Measurements from ENCODE around the gene PROK1. TPM values are rescaled to one million over a fixed set of nuclear protein-coding genes. Genes with fewer than 3 reads are reported as not detected.

PROK1 gene
- total RNA-seq, 1 experiment from 2014 or later: not detected

DNA sequence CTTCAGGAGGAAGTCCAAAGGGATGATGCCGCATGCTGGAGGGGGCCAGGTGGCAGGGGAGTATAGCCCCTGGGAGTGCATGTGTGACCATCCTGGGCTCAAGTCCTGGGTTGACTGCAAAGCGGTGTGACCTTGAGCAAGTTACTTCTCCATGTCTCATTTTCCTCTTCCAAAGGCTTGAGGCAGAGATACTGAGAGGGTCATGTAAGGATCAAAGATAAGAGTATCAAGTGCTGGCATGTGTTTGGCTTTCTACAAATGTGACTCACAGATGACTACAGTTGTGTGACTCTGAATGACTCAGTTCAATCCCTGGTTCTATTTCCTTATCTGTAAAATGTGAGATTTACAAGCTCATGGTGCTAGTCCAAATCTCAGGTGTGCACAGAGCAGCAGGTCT, 26.1 kb downstream of the PROK1 start:
- Mint-ChIP-seq H3K4me1 (ENCODE audit: low read depth, unreplicated experiment) (peaks cover 35% of the 10 kb centered on the region), H3K4me3 (ENCODE audit: unreplicated experiment) (peak overlapping the region; percentile 27), H3K27me3 (ENCODE audit: insufficient read depth, unreplicated experiment) (no peaks in the 10 kb centered on the region), H3K36me3 (ENCODE audit: insufficient read depth, unreplicated experiment) (peaks cover 11% of the 10 kb centered on the region), H3K9me3 (ENCODE audit: unreplicated experiment) (no peaks in the 10 kb centered on the region), H3K27ac (ENCODE audit: unreplicated experiment) (peak overlapping the region; percentile 89)
- Histone ChIP-seq H3K27me3 (replicated peaks; ENCODE audit: control insufficient read depth, insufficient read depth, low read length) (no peaks in the 10 kb centered on the region), H3K36me3 (ENCODE audit: control insufficient read depth, insufficient read depth, low read length) (no peaks in the 10 kb centered on the region), H3K4me3 (ENCODE audit: low read depth, low read length) (no peak overlapping the region), H3K4me1 (peaks cover 57% of the 10 kb centered on the region), H3K9me3 (no peaks in the 10 kb centered on the region)
- ChIA-PET POLR2A (interaction anchor here (1.5 kb wide), 1 partner anchor 12 kb away, joined by 4 read pairs; no protein-coding TSS in a partner anchor), CTCF (interaction anchor here (1.9 to 2.8 kb wide), 4 partner anchors 12 to 64 kb away, joined by 5 to 13 read pairs (median 7); no protein-coding TSS in a partner anchor)
- intact Hi-C loops (cut with micrococcal nuclease; ENCODE audit: unreplicated experiment): loop anchor here (1.0 kb wide), 2 partner anchors 13 to 19 kb away; no protein-coding TSS in a partner anchor
- TF ChIP-seq, protein P1, sequence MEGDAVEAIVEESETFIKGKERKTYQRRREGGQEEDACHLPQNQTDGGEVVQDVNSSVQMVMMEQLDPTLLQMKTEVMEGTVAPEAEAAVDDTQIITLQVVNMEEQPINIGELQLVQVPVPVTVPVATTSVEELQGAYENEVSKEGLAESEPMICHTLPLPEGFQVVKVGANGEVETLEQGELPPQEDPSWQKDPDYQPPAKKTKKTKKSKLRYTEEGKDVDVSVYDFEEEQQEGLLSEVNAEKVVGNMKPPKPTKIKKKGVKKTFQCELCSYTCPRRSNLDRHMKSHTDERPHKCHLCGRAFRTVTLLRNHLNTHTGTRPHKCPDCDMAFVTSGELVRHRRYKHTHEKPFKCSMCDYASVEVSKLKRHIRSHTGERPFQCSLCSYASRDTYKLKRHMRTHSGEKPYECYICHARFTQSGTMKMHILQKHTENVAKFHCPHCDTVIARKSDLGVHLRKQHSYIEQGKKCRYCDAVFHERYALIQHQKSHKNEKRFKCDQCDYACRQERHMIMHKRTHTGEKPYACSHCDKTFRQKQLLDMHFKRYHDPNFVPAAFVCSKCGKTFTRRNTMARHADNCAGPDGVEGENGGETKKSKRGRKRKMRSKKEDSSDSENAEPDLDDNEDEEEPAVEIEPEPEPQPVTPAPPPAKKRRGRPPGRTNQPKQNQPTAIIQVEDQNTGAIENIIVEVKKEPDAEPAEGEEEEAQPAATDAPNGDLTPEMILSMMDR (IDR thresholded peaks at IDR 0.05; ENCODE audit: insufficient read depth in 1 of 2, low read depth in 1 of 2, low read length in 1 of 2, severe bottlenecking in 1 of 2, unreplicated experiment in 1 of 2): no peak
- peak in 1 of 2 experiments; percentile 26 for DNase-seq
- TSS peak; percentile 50 for BruUV-seq (replicated peaks)

DNA sequence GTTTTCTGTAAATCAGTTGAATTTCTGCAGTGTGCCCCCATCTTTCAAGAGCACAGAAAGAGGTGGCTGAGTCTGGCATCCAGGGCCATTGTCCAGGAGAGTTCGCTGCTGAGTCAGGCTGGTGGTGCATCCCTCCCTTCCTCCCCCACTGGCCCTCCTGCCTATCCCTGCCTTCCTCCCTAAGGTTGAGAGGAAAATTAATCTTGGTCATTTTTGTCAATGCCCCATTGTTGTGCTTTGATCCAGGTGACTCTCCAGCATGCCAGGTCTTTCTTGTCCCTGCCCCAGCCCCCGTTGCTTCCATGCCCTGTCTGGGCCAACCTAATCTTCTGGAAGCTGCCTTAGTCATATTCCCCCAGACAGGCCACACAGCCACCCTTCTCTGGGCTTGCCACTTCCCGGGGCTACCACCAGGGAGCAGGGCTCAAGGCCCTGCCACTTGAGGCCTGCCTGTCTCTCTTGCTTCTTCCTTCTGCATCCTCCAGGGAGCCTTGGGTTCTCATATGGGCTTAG, 26.6 kb downstream of the PROK1 start:
- H3K9me3 Mint-ChIP-seq (ENCODE audit: unreplicated experiment): no peaks in the 10 kb centered on the region
- H3K27me3 ChIP-seq (replicated peaks; ENCODE audit: control insufficient read depth, insufficient read depth, low read length): no peaks in the 10 kb centered on the region
- CTCF ChIA-PET: interaction anchor here (1.9 to 2.8 kb wide), 4 partner anchors 13 to 65 kb away, joined by 5 to 13 read pairs (median 7); no protein-coding TSS in a partner anchor
- H3K27me3 Mint-ChIP-seq (ENCODE audit: insufficient read depth, unreplicated experiment): no peaks in the 10 kb centered on the region
- intact Hi-C loops (cut with micrococcal nuclease; ENCODE audit: unreplicated experiment): loop anchor here (1.0 kb wide), 2 partner anchors 13 to 19 kb away; no protein-coding TSS in a partner anchor
- H3K4me1 ChIP-seq: peaks cover 57% of the 10 kb centered on the region
- H3K4me3 Mint-ChIP-seq (ENCODE audit: unreplicated experiment): no peak overlapping the region
- POLR2A ChIA-PET: interaction anchor here (1.5 kb wide), 1 partner anchor 12 kb away, joined by 4 read pairs; no protein-coding TSS in a partner anchor
- peak overlapping the region; percentile 89 for H3K27ac Mint-ChIP-seq (ENCODE audit: unreplicated experiment)
- H3K4me1 Mint-ChIP-seq (ENCODE audit: low read depth, unreplicated experiment): peaks cover 35% of the 10 kb centered on the region
- no peak overlapping the region for H3K4me3 ChIP-seq (ENCODE audit: low read depth, low read length)
- H3K36me3 Mint-ChIP-seq (ENCODE audit: insufficient read depth, unreplicated experiment): peaks cover 11% of the 10 kb centered on the region
- TF ChIP-seq, protein P1 (IDR thresholded peaks at IDR 0.05; ENCODE audit: insufficient read depth in 1 of 2, low read depth in 1 of 2, low read length in 1 of 2, severe bottlenecking in 1 of 2, unreplicated experiment in 1 of 2): peak in 1 of 2 experiments; percentile 15
- no peaks in the 10 kb centered on the region for H3K36me3 ChIP-seq (ENCODE audit: control insufficient read depth, insufficient read depth, low read length)
- no peaks in the 10 kb centered on the region for H3K9me3 ChIP-seq
- peak; percentile 27 to 47 for DNase-seq
- BruUV-seq (replicated peaks): no TSS peak

DNA sequence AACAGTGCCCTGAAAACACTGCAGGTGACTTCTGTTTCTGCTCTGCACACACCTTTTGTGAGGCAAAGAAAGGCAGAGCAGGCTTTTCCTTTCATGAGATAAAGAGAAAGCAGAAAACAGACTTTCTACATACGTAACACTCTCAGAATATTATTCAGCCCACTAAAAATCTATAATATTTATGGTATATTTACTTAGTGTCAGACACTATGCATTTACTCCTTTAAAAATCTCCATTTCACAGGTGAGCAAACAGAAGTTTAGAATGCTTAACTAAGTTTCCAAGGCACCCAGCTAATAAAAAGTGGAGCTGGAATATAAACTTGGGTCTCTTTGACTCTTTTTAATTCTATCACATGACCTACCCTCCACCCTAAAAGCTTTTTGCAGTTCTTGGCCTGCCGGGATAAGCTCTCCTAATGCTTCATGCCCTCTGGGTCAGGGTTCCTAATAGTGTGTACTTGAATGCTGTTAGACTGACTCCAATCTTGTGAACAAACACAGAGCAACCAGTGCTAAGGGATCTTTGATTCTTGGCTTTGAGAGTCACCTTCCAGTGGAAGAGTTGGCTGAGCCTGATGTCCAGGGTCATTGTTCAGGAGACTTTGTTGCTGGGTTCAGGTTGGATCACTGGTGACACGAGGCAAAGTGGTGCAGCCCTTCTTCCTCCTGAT, 27.2 kb downstream of the PROK1 start:
- POLR2A ChIA-PET: interaction anchor here (1.5 kb wide), 1 partner anchor 13 kb away, joined by 4 read pairs; no protein-coding TSS in a partner anchor
- Mint-ChIP-seq H3K9me3 (ENCODE audit: unreplicated experiment) (no peaks in the 10 kb centered on the region), H3K4me1 (ENCODE audit: low read depth, unreplicated experiment) (peaks cover 36% of the 10 kb centered on the region), H3K27me3 (ENCODE audit: insufficient read depth, unreplicated experiment) (no peaks in the 10 kb centered on the region), H3K36me3 (ENCODE audit: insufficient read depth, unreplicated experiment) (peaks cover 11% of the 10 kb centered on the region), H3K4me3 (ENCODE audit: unreplicated experiment) (peak overlapping the region; percentile 19), H3K27ac (ENCODE audit: unreplicated experiment) (peak overlapping the region; percentile 89)
- intact Hi-C loops (cut with micrococcal nuclease; ENCODE audit: unreplicated experiment): loop anchor here (1.0 kb wide), 2 partner anchors 14 to 18 kb away; no protein-coding TSS in a partner anchor
- BruUV-seq (replicated peaks): no TSS peak
- Histone ChIP-seq H3K4me1 (peaks cover 57% of the 10 kb centered on the region), H3K36me3 (ENCODE audit: control insufficient read depth, insufficient read depth, low read length) (no peaks in the 10 kb centered on the region), H3K4me3 (ENCODE audit: low read depth, low read length) (no peak overlapping the region), H3K9me3 (no peaks in the 10 kb centered on the region), H3K27me3 (replicated peaks; ENCODE audit: control insufficient read depth, insufficient read depth, low read length) (no peaks in the 10 kb centered on the region)
- DNase-seq: peak; percentile 40 to 53
- TF ChIP-seq, protein P1 (IDR thresholded peaks at IDR 0.05; ENCODE audit: insufficient read depth in 1 of 2, low read depth in 1 of 2, low read length in 1 of 2, severe bottlenecking in 1 of 2, unreplicated experiment in 1 of 2): no peak
- CTCF ChIA-PET: interaction anchor here (1.9 to 2.8 kb wide), 4 partner anchors 13 to 65 kb away, joined by 5 to 13 read pairs (median 7); no protein-coding TSS in a partner anchor

Data from Caco-2 (cell line).